NOMO-1 treated with DMSO at 0.1 percent for 48 hours (cell line): ENCODE results near the gene DPYSL3.
A peak's percentile ranks its signal among the peaks of the same experiment; 100 is the strongest.

ENCODE experiments used
- DNase-seq: peaks from one replicate; lab custom pipeline; 2025; ENCODE audit not compliant: unreplicated experiment; lab: John Stamatoyannopoulos, UW

The DPYSL3 gene

GRCh38 chr5:147441191-147441695 is 68.6 kb downstream of the DPYSL3 start:
- no peak for DNase-seq

DNA sequence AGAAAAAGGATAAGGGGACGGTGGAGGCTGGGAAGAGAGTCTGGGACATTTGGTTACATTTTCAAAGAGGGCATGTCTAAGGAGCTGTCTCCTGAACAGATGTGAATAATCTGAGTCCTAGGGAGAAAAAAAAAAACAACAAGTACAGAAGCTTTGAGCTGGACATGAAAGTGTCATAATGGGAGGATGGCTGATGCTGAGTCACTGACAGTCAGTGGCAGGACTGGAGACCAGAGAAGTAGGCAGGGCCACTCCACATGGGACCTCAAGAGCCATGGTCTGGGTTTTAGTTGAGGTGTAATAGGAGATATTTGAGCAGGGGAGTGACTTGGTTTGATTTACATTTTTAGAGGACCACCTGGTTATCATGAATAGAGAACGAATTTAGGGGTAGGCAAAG is 70.6 kb downstream of the DPYSL3 start:
- DNase-seq, result peak; percentile 19

- DNase-seq, result peak; percentile 84
Observed at GRCh38 chr5:147437161-147437596, 72.7 kb downstream of the DPYSL3 start.

DNA sequence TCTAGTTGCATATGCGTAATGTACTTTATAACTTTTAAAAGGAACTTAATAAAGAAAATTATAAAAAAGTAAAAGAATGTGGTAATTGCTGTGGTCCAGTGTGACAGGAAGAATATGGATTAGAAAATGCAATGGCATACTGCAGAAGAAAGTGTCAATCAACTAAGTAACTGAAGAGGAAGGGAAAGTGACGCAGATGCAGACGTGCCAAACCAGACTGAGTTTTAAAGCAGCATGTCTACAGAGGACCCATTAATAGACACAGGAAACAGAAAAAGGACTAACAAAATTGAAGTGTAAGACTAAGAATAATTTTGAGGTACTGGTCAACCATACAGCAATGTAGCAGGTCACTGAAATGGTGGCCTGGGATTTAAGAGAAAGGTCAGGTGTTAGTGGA is 73.3 kb downstream of the DPYSL3 start:
- DNase-seq, result peak; percentile 82

- no peak for DNase-seq
Observed at GRCh38 chr5:147434049-147434448, 75.8 kb downstream of the DPYSL3 start.

- DNase-seq, result no peak
Observed at GRCh38 chr5:147432323-147432722, 77.5 kb downstream of the DPYSL3 start.

DNA sequence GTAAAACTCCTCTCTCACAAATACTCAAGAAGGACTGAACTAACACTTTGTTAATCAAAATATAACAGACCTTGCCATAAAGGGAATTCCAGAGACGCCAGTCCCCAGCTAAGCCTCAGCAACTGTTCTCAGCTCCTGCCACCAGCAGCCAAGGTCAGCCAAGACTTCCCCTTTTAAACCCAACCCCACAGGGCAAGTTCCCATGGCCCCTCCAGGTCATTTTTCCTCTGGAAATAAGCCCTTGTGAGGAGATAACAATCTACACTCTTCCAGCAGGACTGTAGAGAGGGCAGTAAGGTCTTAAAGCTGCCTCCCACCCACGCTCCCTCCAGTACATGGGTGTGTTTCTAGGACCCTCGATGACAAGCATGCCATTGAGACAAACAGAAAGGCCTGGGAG is 78.3 kb downstream of the DPYSL3 start:
- DNase-seq, result peak; percentile 2

- no peak for DNase-seq
Observed at GRCh38 chr5:147430628-147431027, 79.2 kb downstream of the DPYSL3 start.

GRCh38 chr5:147427521-147428401 is 82.1 kb downstream of the DPYSL3 start:
- DNase-seq, result no peak

DNA sequence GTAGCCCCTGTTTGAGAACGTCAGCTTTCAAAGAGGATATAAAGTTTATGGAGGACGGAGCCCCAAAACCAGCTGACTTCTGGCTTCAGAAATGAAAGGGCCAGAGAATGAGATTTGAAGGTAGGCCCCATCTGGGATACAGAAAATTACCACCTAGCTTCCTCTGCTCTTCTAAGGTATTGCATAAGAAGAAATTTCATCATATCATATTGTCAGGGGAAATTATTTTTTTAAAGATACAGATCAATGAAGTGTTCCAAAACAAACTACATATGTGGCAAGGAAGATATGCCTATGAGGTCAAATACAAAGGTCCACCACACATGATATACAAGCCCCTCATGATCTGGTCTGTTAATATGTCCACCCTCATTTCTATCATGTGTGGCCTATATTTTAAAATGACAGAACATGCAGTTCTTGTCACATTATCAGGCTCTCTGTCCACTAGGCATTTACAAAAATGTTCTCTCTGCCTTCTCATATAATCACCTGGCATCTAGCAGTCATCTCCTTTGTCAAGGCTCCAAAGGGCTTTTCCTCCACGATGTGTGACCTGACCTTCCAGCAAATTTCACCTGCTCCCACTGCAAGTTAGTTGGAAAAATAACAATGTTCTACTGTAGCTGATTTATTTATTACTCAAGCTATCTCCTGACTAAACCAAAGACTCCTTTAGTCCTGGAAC is 83.1 kb downstream of the DPYSL3 start:
- DNase-seq, result peak; percentile 43

GRCh38 chr5:147418613-147419012 is 91.3 kb downstream of the DPYSL3 start:
- no peak for DNase-seq

DNA sequence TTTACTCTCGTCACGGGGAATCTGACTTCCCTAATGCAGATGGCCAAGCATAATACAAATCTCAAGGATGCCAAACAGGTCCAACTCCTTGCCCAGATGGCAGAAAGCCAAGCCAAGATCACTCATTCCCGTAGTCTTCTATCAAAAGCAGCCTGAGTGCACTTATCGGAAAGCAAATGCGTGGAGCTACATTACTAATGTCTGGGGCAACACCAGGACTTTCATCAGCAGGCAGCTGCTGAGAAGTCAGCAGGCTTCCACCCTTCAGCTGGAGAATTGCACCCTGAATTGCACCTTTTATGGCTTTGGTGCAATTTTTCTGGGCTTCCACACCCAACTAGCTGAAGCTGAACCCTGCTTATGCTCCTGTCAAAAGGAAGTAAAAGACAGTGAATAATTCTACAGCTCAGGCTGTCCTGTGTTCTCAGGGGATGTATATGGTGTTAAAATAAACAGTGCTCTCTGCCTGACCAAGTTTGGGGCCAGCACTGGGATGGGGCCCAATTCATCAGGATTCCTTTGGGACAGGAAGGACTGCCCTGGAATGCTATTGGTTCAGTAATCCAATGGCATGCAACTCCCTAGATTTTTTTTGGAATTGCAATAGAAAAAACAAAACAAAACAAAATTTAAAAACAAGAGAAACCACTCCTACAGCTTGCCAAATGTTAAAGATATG is 92.6 kb downstream of the DPYSL3 start:
- no peak for DNase-seq

DNA sequence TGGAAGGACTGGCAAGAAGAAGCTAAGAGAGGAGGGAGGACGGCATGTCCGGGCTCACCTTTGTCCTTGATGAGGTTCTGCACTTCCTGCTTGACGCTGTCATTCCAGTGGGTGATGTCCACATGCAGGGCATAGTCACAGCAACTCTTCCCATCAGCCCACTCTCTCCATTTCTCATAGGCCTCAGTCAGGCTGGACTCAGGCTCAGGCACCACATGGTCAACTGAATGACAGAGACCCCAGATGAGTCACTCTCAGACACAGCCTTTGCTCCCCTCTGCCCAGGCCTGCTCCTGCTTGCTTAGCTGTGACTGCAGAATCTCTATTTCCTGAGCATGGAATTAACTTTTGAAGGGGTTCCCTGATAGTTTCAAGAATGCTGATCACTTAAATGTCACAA is 94.2 kb downstream of the DPYSL3 start:
- no peak for DNase-seq

DNA sequence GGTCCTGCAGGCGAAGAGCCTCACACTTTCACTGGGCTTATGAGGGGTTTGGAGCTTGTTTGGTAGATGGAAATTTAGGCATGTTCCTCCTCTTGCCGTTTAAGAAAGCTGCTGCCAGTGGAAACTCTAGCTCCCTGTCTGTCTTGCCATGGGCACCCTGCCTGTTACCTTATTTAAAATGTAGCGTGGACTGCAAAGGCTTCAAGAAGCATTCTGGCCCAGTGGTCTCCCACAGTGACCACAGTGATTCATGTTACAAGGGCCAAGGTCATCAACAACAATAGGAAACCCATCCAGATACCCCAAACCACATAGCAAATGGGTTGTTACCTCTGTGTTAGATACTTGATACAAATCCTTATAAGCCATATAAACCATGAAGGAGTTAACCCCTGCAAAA is 96.6 kb downstream of the DPYSL3 start:
- DNase-seq, result no peak

DNA sequence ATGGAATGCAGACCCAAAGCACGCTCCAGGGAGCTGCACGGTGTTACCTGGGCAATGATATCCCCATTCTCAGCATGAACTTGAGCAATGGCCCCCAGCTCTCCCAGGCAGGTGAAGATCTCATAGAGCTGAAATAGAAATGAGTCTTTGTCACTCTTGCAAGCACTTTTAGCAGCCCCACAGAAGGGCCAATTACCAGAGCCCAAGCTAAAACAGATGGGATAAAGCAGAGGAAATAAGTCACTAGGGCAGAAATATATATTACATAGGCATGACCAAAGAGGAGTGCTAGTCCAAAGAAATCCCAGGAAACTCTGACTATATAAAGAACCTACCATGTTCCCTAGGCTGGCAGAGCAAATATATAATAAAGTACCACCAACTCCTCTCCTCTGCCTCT is 97.3 kb downstream of the DPYSL3 start:
- no peak for DNase-seq

DNA sequence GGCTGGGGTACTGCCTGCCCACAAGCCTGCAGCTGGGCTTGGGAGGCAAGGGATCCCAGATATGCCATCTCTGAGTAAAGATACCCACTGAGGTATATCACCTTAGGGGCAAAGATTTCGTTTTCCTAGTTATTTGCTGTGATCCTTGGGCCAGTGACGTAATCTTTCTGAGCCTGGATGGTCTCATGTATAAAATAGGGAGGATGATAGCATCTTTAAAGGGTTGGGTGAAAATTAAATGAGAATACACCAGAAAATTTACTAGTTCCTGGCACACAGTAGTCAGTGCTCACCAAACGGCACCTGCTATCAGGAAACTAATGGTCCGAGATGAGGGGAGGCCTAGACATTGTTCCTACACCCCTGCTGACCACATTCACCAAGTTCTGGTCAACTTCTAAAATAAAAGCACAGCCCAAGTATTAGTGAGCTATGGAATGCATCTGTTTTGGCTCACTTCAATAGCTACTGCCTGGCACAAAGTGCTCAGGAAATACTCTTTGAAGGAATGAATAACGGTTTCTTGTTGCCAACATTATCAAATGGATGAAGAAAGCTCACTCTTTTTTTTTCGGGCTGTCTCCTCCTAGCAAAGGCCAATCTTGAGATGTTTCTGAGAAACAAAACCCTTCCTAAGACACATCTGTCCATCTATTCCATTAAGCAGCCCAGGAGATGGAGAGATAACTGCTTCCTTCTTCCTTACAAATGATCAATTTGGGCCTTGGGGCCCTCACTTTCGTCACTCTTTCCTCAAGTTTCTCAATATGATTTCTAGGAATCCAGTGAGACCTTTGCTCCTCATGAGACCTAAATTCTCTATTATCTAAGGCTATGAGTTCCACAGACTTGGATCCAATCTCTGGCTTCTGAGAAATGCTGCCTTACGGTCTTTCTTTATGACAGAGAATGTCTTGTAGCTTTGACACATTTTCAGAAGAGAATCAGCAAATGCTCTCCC is 98.2 kb downstream of the DPYSL3 start:
- no peak for DNase-seq

GRCh38 chr5:147410496-147411358 is 99.1 kb downstream of the DPYSL3 start:
- DNase-seq, result no peak

- no peak for DNase-seq
Observed at GRCh38 chr5:147408980-147409379, 100.9 kb downstream of the DPYSL3 start.

GRCh38 chr5:147407094-147407681 is 102.7 kb downstream of the DPYSL3 start:
- DNase-seq, result no peak
